GM21723 (cell line): ENCODE measurements around the gene SLC13A3.

ENCODE experiments used
- ATAC-seq: cut with Tn5 transposase; IDR thresholded peaks from one replicate; pipeline ENCODE4 v1.9.1; 2021; ENCODE audit warnings: mild to moderate bottlenecking, moderate library complexity; ENCODE audit not compliant: unreplicated experiment

The SLC13A3 gene

GRCh38 chr20:46562373-46563169, 88.7 kb downstream of the SLC13A3 start:
- peak; percentile 52 for ATAC-seq

DNA sequence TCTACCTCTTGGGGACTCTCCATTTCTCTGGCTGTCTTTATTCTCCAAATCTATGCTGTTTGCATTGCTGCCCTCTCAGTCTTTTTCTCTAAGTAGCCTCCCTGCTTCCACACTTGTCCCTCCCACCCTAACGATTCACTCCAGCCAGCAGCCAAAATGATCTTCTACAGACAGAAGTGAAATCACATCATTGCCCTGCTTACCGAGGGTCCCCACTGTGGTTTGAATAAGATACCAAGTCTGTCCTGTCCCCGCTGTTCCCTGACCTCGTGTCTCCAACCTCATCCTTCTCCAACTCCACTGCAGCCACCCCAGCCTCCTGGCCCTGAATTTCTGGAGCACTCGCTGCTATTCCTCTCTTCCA, 89.3 kb downstream of the SLC13A3 start:
- ATAC-seq = no peak

DNA sequence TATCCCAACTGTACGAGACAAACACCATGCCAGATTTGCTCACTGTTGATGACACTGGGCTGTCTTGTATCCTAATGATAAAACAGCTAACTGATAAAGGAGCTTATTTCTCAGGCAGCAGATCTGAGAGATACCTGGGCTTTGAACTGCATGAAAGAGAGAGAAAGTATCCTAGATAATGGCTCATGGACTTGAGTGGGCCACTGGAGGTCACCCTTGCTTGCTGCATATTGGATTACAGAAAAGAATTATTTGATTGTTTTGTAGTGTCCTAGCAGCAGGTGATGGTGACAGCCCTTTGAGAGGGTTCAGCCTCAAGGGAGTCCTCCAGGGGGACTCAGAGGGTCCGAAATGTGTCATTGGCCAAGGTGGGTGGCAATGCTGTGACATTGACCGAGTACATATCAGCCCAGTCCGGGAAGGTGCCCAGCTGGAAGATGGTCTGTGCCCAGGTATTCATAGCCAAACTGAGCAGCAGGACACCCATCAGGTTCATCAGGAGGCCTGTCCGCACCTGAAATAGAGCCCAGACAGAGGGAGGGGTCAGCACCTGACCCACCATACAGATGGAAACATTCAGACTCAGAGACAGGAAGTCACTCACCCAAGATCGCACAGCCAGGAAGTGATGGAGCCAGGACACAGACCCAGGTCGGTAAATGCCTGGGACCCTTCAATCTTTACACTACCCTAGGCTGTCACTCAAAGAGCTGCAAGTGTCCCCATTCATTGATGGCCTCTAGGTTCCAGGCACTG, 91.4 kb downstream of the SLC13A3 start:
- no peak for ATAC-seq

DNA sequence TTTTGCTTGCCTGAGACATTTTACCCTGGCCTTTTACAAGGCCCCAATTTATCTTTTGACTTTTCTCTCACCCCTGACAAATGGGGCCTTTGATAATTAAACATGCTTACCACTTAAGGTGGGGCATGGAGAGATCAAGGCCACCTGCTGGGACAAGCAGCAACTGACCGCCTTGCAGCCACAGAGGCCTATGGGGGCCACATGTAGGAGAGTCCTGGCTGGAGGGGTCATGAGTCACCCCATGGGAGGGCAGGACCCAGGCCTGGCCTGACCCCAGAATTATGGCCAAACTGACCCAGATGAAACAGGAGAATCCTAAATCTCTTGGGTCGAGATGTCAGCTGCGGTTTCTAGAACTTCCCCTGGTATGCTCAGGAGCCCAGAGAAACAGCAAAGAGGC, 92.3 kb downstream of the SLC13A3 start:
- no peak for ATAC-seq

GRCh38 chr20:46558511-46558959, 92.7 kb downstream of the SLC13A3 start:
- ATAC-seq = no peak

DNA sequence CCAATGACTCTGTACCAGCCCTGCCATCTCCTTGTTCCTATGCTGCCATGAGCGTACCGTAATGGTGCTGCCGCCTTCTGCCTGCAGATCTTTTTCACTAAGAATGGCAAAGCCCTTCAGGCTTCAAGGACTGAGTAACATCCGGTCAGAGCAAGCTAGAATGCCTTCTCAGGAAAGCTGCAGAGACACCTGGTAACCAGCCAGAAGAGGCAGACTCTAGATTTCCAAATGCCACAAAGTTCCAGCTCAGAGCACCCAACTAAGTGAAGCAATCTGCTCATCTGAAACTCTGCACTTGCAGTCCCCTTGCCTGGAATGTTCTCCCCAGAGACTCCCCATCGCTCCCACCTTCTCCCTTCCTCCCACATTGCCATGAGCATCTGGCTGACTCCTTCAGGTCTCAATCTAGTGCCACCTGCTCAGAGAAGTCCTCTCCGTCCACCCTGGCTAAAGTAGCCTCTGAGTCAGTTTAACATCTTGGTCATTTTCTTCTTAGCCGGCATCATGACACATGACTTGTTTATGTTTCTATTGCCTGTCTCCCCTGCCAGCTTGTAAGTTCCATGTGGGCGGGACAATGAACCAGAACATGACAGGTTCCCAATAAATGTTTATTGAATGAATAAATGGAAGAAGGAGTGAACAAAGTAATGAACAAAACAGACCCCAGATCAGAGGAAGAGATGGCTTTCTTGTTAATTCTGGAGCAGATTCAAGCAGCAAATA, 93.9 kb downstream of the SLC13A3 start:
- ATAC-seq = no peak

DNA sequence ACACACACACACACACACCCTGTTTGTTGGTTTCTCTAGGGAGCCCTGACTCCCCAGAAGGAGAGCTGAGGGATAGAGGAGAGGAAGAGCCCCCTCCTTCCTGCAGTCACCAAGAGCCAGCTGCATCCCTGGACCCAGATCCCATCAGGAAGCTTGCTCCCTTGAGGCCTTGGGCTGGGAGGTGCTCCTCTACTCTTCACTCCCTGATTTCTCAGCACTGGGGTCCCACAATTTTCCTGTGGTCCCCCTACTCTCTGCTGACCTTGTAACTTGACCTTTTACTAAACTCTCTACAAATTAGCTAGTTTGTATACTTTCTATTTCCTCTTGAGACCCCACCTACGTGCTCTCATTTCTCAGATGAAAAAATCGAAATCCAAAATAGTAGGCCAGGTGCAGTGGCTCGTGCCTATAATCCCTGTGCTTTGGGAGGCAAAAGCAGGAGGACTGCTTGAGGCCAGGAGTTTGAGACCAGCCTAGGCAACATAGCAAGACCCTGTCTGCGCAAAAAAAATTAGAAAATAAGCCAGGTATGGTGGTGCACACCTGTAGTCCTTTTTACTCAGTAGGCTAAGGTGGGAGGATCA, 95.8 kb downstream of the SLC13A3 start:
- ATAC-seq = no peak

DNA sequence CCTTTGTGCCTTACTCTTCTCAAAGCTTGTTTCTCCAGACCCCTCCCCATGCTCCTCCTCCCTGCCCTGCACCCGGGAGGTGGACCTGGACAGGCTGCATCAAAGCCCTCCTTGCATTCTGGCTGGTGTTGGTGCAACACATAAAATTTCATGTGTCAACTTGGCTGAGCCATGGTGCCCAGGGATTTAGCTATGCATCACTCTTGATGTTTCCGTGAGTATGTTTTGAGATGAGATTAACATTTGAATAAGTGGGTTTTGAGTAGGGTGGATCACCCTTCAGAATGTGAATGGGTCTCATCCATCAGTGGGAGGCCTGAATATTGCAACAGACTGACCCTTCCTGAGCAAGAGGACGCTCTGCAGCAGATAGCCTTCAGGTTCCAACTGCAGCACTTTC, 96.4 kb downstream of the SLC13A3 start:
- no peak for ATAC-seq

- no peak for ATAC-seq
Measured at GRCh38 chr20:46553926-46554325, 97.3 kb downstream of the SLC13A3 start.

GRCh38 chr20:46552460-46553420, 98.5 kb downstream of the SLC13A3 start:
- peak; percentile 78 for ATAC-seq

- ATAC-seq = no peak
Measured at GRCh38 chr20:46551522-46552381, 99.5 kb downstream of the SLC13A3 start.

DNA sequence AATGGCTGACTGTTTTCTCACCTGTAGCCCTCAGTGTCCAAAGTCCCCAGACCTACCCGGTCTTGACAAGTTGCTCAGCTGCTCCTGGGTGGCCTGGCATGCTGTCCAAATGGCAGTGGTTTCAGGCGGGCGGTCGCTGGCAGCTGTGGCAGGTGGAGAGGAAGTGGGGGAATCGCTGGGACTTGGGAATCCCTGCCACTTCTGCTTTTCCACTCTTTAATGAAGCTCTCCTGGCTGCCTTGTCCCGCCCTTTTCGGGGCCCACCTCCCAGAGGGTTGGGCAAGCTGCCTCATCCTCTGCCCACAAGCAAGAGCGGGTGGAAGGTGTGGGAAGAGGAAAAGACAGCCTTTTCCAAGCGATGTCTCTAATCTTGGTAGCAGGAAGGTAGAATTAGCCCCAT, 100.8 kb downstream of the SLC13A3 start, which contains the start of gene OCSTAMP:
TSS of gene OCSTAMP (minus strand) at position 194 of the 400 bp plus-strand sequence. CDS start at position 100, 94 bp downstream.
- ATAC-seq = no peak

- ATAC-seq = no peak
Measured at GRCh38 chr20:46549188-46549972, 101.9 kb downstream of the SLC13A3 start.

- no peak for ATAC-seq
Measured at GRCh38 chr20:46548688-46549087, 102.6 kb downstream of the SLC13A3 start.

DNA sequence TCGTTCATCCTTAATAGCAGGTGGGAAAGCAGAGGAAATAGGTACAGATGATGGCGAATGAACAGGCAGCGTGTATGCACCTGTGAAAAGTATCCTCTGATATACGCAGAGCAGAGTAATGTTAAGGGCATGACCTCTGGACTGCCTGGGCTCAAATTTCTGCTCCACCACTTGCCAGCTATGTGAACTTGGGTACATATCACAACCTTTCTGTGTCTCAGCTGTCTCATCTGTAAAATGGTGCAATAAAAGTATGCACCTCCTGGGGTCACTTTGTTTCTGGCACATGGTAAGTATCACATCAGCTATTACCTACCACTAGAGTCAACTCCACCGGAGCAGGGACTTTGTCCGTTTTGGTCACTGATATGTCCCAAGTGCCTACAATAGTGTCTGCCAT, 103.3 kb downstream of the SLC13A3 start:
- no peak for ATAC-seq

DNA sequence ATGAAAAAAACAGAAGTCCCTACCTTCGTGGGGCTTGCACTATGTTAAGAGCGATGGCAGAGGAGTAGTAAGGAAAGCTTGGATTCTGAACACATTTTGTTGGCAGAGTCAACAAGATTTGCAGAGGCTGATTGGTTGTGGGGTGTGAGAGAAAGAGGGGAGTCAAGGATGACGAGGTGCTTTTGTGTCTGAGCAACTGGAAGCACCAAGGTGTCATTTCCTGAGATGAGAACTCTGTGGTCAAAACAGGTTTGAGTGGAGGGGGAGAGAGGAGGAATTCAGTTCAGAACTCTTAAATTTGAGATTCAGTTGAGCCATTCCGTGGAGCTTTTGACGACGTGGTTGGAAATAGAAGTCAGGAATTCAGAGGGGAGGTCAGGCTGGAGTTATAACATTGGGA, 104.3 kb downstream of the SLC13A3 start:
- no peak for ATAC-seq

DNA sequence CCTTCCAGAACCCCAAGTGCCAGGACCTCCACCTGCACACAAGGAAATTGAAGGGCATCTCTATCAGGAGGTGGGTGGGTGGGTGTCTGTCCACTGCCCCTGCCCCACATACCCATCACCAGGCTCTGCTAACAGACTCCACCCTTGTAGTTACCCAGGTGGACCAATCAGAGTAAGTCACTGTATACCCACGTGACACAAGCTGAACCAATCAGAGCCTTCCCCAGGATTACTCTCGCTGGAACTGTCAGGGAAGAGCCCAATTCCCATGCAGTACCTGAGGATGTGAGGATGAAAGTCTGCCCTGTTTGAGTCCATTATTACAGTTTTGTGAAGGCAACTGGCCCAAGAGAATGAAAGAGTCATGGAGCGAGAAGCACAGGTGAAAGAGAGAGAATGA, 105.0 kb downstream of the SLC13A3 start:
- no peak for ATAC-seq

DNA sequence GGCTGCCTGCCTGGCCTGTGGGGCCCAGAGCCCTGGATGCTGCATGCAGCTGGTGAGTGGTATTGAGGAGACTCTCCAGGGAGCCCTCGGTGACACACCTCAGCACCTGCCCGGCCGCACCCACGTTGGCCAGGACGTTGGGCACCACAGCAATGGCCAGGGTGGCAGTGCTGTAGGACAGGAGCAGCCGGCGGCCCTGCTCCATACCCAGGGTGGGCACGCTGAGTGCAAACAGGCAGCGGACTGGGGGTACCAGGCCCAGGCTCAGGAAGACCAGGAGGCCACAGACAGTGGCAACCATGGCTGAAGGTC, 105.5 kb downstream of the SLC13A3 start:
- no peak for ATAC-seq
